Adrenal gland (tissue), 12 donors: ENCODE results near the gene MKKS. TPM values are rescaled to one million over a fixed set of nuclear protein-coding genes. Genes with fewer than 3 reads are reported as not detected.
"Not testable (repeated sequence)": the region's sequence is repeated elsewhere in the genome, so short reads cannot be mapped to it uniquely, and the experiment has no call there.

ENCODE experiments used
- DNase-seq, 7 donors: peaks; one replicate each; pipeline ENCODE4 v3.0.0-alpha.2; 2019 to 2020
- H3K27ac ChIP-seq, 5 donors: fragments of 200-600 bp; sonication (generic) in 4 of 5; 1 replicate in 3 of 5; 2 replicates in 2 of 5; pipeline versions ENCODE4 v1.5.1 to v1.8.0; 2016 to 2020; ENCODE audit warnings: mild to moderate bottlenecking in 1 of 5
- H3K27me3 ChIP-seq: fragments of 200-600 bp; 2 replicates; pipeline ENCODE4 v1.8.0; 2021
- H3K36me3 ChIP-seq, 2 donors: fragments of 200-600 bp; replicated peaks in 1 of 2; 1 replicate in 1 of 2; 2 replicates in 1 of 2; pipeline versions ENCODE4 v1.5.1 to v1.8.0; 2018 to 2022
- H3K4me1 ChIP-seq, 2 donors: fragments of 200-600 bp; replicated peaks in 1 of 2; 1 replicate in 1 of 2; 2 replicates in 1 of 2; pipeline versions ENCODE4 v1.5.1 to v1.8.0; 2018 to 2021
- H3K4me3 ChIP-seq, 4 donors: fragments of 200-600 bp; sonication (generic) in 3 of 4; one replicate each; pipeline ENCODE4 v1.5.1; 2016 to 2018
- H3K9me3 ChIP-seq, 3 donors: fragments of 200-600 bp; sonication (generic) in 1 of 3; replicated peaks in 1 of 3; 1 replicate in 2 of 3; 2 replicates in 1 of 3; pipeline versions ENCODE4 v1.5.1 to v1.8.0; 2016 to 2021
- POLR2A ChIP-seq, 2 donors: fragments of 450-650 bp; IDR thresholded peaks; one replicate each; pipeline ENCODE4 v1.6.1; 2017; ENCODE audit warnings: antibody characterized with exemption in 2 of 2, mild to moderate bottlenecking in 2 of 2, moderate library complexity in 1 of 2
- WGBS, 4 donors: extraction: QIAGEN DNeasy Blood & Tissue Kit in 2 of 4; methylation state at CpG; one replicate each; pipeline versions ENCODE4 v1.1.5 to v1.1.7; 2013 to 2017; 5-methylcytosine and 5-hydroxymethylcytosine counted together
- intact Hi-C, 2 donors: fragments of 100-400 bp; cut with DNase I; formaldehyde crosslinking; loops; one replicate each; pipeline versions ENCODE4 v1.14.1 to v1.15.0; 2022 to 2023
- polyA plus RNA-seq, 3 donors: library from polyadenylated mRNA; stranded (reverse); fragments of 200-250 nt in 2 of 3; fragments of 350-450 nt in 1 of 3; fragmentation: Illumina TruSeq in 1 of 3; extraction: RNeasy Lipid Tissue Mini Kit (QIAGEN cat#74804) in 1 of 3; gene quantifications; one replicate each; pipeline ENCODE4 v1.2.3, GENCODE V29; 2013 to 2014
- total RNA-seq, 9 donors: library from RNA; depleted of rRNA in 4 of 9; stranded (reverse); fragments of >200 nt in 4 of 9; fragments of 120-200 nt in 1 of 9; fragmentation: NEBNext Ultra II Directional in 1 of 9; extraction: Animal tissue kit (Norgen Biotek cat#: 25700) in 1 of 9; gene quantifications; one replicate each; pipeline versions ENCODE4 v1.1.0 to v1.2.4, GENCODE V29; 2013 to 2023
- TF ChIP-seq, protein P1 (sequence below), 6 experiments: fragments of 450-650 bp in 4 of 6; fragments of 200-600 bp in 2 of 6; sonication (generic) in 1 of 6; IDR thresholded peaks; 1 replicate in 5 of 6; 2 replicates in 1 of 6; pipeline versions ENCODE4 v1.5.1 to v1.8.0; 2016 to 2021; ENCODE audit warnings: antibody characterized with exemption in 6 of 6, mild to moderate bottlenecking in 2 of 6, moderate library complexity in 1 of 6
- donor health status: healthy with polysubstance abuse.
- donor health status: Bipolar disorder and iron deficiency.
- donor health status: DM: yes; HTN: yes; CAD: no.
- donor health status: DM: no; HTN: no; CAD: no.
- donor health status: DM: no; HTN: no; CAD: no.
- donor health status: DM: yes; HTN: yes; CAD: no.

The MKKS gene
- total and polyA plus RNA-seq, 12 donors, result 6.1 to 29.1 (median 15.6) TPM

DNA sequence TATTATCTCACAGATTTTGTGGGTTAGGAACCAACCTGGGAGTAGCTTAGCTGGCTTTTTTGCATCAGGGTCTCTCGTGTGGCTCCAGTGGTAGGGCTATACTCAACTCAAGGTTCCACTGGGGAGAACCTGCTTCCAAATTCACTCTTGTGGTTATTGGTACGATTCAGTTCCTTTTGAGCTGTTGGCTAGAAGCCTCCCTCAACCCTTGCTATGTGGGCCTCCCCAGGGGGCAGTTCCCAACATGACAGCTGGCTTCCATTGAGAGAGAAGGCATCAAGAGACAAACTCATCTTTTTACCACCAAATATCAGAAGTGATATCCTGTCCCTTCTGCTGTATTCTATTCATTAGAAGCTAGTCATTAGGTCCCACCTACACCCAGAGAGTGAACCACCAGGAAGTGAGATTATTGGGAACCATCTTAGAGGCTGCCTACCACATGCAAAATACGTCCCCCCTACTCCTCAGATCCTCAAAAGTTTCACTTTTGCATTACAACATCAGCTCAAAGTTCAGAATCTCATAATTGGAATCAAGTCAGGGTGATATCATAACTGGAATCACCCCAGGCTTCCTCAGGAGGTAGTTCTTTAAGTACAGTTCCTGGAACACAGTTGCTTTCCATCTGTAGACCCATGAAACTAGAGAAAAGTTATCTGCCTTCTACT is 30.9 kb downstream of the MKKS start:
- no peak overlapping the region for H3K27ac ChIP-seq
- H3K36me3 ChIP-seq, result peaks cover 0 to 6% of the 10 kb centered on the region in 2 donors
- no peaks in the 10 kb centered on the region for H3K4me1 ChIP-seq
- no peak for DNase-seq
- no peaks in the 10 kb centered on the region for H3K9me3 ChIP-seq
- intact Hi-C loops, result no loop called here
- no peaks in the 10 kb centered on the region for H3K27me3 ChIP-seq
- H3K4me3 ChIP-seq, result no peak overlapping the region
- 80 to 87% (median 84%) methylated on average over 3 of the region's 3 CpGs for WGBS, 4 donors
- TF ChIP-seq, protein P1, sequence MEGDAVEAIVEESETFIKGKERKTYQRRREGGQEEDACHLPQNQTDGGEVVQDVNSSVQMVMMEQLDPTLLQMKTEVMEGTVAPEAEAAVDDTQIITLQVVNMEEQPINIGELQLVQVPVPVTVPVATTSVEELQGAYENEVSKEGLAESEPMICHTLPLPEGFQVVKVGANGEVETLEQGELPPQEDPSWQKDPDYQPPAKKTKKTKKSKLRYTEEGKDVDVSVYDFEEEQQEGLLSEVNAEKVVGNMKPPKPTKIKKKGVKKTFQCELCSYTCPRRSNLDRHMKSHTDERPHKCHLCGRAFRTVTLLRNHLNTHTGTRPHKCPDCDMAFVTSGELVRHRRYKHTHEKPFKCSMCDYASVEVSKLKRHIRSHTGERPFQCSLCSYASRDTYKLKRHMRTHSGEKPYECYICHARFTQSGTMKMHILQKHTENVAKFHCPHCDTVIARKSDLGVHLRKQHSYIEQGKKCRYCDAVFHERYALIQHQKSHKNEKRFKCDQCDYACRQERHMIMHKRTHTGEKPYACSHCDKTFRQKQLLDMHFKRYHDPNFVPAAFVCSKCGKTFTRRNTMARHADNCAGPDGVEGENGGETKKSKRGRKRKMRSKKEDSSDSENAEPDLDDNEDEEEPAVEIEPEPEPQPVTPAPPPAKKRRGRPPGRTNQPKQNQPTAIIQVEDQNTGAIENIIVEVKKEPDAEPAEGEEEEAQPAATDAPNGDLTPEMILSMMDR (IDR thresholded peaks at IDR 0.05), result no peak
- TF ChIP-seq POLR2A (IDR thresholded peaks at IDR 0.05), result no peak

GRCh38 chr20:10398834-10399369 is 35.1 kb downstream of the MKKS start:
- DNase-seq, result no peak
- Histone ChIP-seq H3K4me1 (no peaks in the 10 kb centered on the region), H3K9me3 (no peaks in the 10 kb centered on the region), H3K4me3 (no peak overlapping the region), H3K27ac (no peak overlapping the region), H3K36me3 (no peaks in the 10 kb centered on the region), H3K27me3 (no peaks in the 10 kb centered on the region)
- intact Hi-C loops, result no loop called here
- TF ChIP-seq, protein P1 (IDR thresholded peaks at IDR 0.05), result no peak
- no peak for TF ChIP-seq POLR2A (IDR thresholded peaks at IDR 0.05)
- 74 to 83% (median 80%) methylated on average over 3 of the region's 3 CpGs for WGBS, 4 donors

DNA sequence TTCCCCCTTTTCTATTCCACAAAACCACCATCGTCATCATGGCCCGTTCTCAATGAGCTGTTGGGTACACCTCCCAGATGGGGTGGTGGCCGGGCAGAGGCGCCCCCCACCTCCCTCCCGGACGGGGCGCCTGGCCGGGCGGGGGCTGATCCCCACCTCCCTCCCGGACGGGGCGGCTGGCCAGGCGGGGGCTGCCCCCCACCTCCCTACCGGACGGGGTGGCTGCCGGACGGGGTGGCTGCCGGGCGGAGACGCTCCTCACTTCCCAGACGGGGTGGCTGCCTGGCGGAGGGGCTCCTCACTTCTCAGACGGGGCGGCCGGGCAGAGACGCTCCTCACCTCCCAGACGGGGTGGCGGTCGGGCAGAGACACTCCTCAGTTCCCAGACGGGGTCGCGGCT is 39.3 kb downstream of the MKKS start:
- H3K4me3 ChIP-seq, H3K36me3 ChIP-seq, H3K27ac ChIP-seq, H3K9me3 ChIP-seq, H3K27me3 ChIP-seq, intact Hi-C loops, H3K4me1 ChIP-seq, DNase-seq: not testable (repeated sequence)
- WGBS, 4 donors, result 95 to 98% (median 95%) methylated on average over 19 to 28 of the region's 32 CpGs; no CpG with 5 or more reads in 1 of the 4 donors

DNA sequence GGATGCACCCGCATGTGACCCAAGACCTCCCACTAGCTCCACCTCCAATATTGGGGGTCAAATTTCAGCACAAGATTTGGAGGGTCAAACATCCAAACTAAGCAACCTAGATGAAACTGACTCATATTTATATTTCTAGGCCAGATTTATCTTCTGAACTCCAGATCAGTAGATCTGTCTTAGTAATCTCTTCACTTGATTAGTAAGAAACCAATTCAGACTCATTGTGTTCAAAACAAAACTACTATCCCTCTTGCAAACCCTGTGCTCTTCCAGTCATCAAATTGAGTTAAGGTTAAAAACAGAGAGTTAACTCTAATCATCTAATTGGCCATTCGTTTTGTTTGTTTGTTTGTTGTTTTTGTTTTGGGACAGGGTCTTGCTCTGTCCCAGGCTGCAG is 43.3 kb downstream of the MKKS start:
- TF ChIP-seq POLR2A (IDR thresholded peaks at IDR 0.05), result no peak
- TF ChIP-seq, protein P1 (IDR thresholded peaks at IDR 0.05), result no peak
- WGBS, 4 donors, result 72 to 87% (median 81%) methylated on average over 2 of the region's 2 CpGs
- no peak overlapping the region for H3K27ac ChIP-seq
- H3K4me1 ChIP-seq, result no peaks in the 10 kb centered on the region
- DNase-seq, result no peak
- no peaks in the 10 kb centered on the region for H3K9me3 ChIP-seq
- H3K36me3 ChIP-seq, result no peaks in the 10 kb centered on the region
- no peaks in the 10 kb centered on the region for H3K27me3 ChIP-seq
- intact Hi-C loops, result no loop called here
- no peak overlapping the region for H3K4me3 ChIP-seq

DNA sequence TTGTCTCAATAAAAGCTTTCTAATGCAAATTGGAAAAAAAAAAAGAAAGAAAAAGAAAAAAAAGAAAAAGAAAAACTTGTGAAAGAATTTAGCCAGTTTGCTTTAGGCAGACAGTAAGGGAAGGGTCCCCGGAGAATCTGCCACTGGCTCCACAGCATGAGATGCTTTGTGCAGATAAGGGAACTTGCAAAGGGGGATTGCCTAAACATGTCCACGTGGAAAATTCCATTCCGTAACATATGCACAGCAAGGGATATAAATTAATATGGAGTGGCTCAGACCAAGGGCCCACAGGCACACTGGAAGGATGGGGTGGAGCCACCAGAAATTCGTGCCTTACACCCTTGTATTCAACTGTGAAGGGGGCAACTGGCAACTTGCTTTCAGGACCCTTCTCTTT is 45.4 kb downstream of the MKKS start:
- TF ChIP-seq POLR2A (IDR thresholded peaks at IDR 0.05), result no peak
- TF ChIP-seq, protein P1 (IDR thresholded peaks at IDR 0.05), result no peak
- H3K9me3 ChIP-seq, result no peaks in the 10 kb centered on the region
- H3K4me3 ChIP-seq, result no peak overlapping the region
- no peaks in the 10 kb centered on the region for H3K4me1 ChIP-seq
- DNase-seq, result no peak
- no peaks in the 10 kb centered on the region for H3K36me3 ChIP-seq
- no peak overlapping the region for H3K27ac ChIP-seq
- no peaks in the 10 kb centered on the region for H3K27me3 ChIP-seq
- WGBS, 4 donors, result 80 to 85% (median 82%) methylated on average over 4 of the region's 4 CpGs
- intact Hi-C loops, result no loop called here
